ENCODE measurements around the gene URM1.

The URM1 gene

GRCh38 chr9:128385496-128386460, 14.6 kb downstream of the URM1 start:
- H3K4me3 ChIP-seq (ENCODE audit: low read depth, low read length): no peak overlapping the region
- POLR2A ChIA-PET: interaction anchor here (1.9 kb wide), 1 partner anchor 15 kb away, joined by 4 read pairs; the partner anchor contains the start of gene URM1
- CTCF ChIA-PET: interaction anchor here (2.2 to 5.5 kb wide), 3 partner anchors 24 to 90 kb away, joined by 8 to 30 read pairs (median 8); partner anchors contain the start of gene CERCAM

GRCh38 chr9:128388150-128388549, 17.0 kb downstream of the URM1 start:
- no peak for TF ChIP-seq CTCF (IDR thresholded peaks at IDR 0.05; ENCODE audit: insufficient read depth, low read length, missing control alignments)
- POLR2A ChIA-PET: no interaction called here
- H3K4me3 ChIP-seq (ENCODE audit: low read depth, low read length): no peak overlapping the region
- CTCF ChIA-PET: interaction anchor here (0.8 kb wide), 1 partner anchor 26 kb away, joined by 3 read pairs; no protein-coding TSS in a partner anchor
- DNase-seq (ENCODE audit: low read depth, low spot score): no peak

More at GRCh38 chr9:128385496-128386460, 14.6 kb downstream of the URM1 start:
- no peak for TF ChIP-seq CTCF (IDR thresholded peaks at IDR 0.05; ENCODE audit: insufficient read depth, low read length, missing control alignments)
- no peak for DNase-seq (ENCODE audit: low read depth, low spot score)

- no peak for DNase-seq (ENCODE audit: low read depth, low spot score)
- no peak for TF ChIP-seq CTCF (IDR thresholded peaks at IDR 0.05; ENCODE audit: insufficient read depth, low read length, missing control alignments)
- ChIA-PET CTCF (interaction anchor here (1.0 to 2.0 kb wide), 2 partner anchors 26 to 27 kb away, joined by 3 to 4 read pairs; no protein-coding TSS in a partner anchor), POLR2A (no interaction called here)
- no peak overlapping the region for H3K4me3 ChIP-seq (ENCODE audit: low read depth, low read length)
These were observed 18.4 kb downstream of the URM1 start for GRCh38 chr9:128389395-128390149.

GRCh38 chr9:128390150-128390812, 19.1 kb downstream of the URM1 start:
- POLR2A ChIA-PET: no interaction called here
- no peak overlapping the region for H3K4me3 ChIP-seq (ENCODE audit: low read depth, low read length)

More at GRCh38 chr9:128390150-128390812, 19.1 kb downstream of the URM1 start:
- CTCF ChIA-PET: interaction anchor here (1.5 to 2.0 kb wide), 2 partner anchors 13 to 28 kb away, joined by 3 to 4 read pairs; no protein-coding TSS in a partner anchor
- DNase-seq (ENCODE audit: low read depth, low spot score): no peak
- TF ChIP-seq CTCF (IDR thresholded peaks at IDR 0.05; ENCODE audit: insufficient read depth, low read length, missing control alignments): no peak
